HG03442 (cell line): ENCODE data around the gene CLTC.

Experiments
- ATAC-seq: cut with Tn5 transposase; IDR thresholded peaks from one replicate; pipeline ENCODE4 v1.9.1; 2021; ENCODE audit warnings: mild to moderate bottlenecking, moderate library complexity; ENCODE audit not compliant: unreplicated experiment

Gene CLTC

GRCh38 chr17:59723041-59723440 lies 103.3 kb downstream of the CLTC start:
- no peak for ATAC-seq

GRCh38 chr17:59723607-59724006 lies 103.9 kb downstream of the CLTC start:
- ATAC-seq = no peak

GRCh38 chr17:59725691-59726090 lies 106.0 kb downstream of the CLTC start:
- ATAC-seq = no peak

- ATAC-seq = no peak
Observed at GRCh38 chr17:59727817-59728533, 108.3 kb downstream of the CLTC start.

- no peak for ATAC-seq
Observed at GRCh38 chr17:59730268-59730834, 110.7 kb downstream of the CLTC start.

GRCh38 chr17:59733697-59734096 lies 114.0 kb downstream of the CLTC start:
- ATAC-seq = no peak

GRCh38 chr17:59734226-59734625 lies 114.5 kb downstream of the CLTC start:
- ATAC-seq = no peak

- no peak for ATAC-seq
Observed at GRCh38 chr17:59737324-59737723, 117.6 kb downstream of the CLTC start.

- no peak for ATAC-seq
Observed at GRCh38 chr17:59743842-59744241, 124.1 kb downstream of the CLTC start.

- ATAC-seq = no peak
Observed at GRCh38 chr17:59745040-59745439, 125.3 kb downstream of the CLTC start.
